ENCODE measurements around the gene AXIN1.
"Not testable (repeated sequence)": the region's sequence is repeated elsewhere in the genome, so short reads cannot be mapped to it uniquely, and the experiment has no call there.

AXIN1 gene

DNA sequence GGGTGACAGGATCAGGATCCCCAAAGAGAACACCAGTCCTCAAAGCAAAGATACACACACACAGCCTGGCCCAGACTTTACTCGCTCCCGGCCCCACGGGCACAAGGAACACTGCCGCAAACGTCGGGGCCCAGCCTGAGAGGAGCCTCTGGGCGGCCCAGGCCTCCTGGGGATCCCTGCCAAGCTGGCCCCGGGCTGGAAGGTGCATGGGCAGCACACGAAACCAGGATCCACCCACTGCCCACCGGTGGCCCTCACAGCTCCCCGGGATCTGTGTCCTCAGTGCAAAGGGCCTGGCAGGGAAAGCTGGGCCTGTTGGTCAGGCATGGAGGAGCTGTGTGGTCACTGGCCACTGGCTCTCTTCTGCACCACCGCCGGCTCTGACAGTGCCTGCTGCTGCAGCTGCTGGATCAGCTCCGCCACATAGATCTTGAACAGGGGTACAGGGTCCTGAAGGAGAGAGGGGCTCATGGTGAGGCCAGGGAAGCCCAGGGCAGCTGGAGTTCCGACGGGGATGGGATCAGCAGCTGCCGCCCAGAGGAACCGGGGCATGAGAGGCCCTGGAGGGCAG is 14.9 kb upstream of the AXIN1 start:
- H3K4me3 ChIP-seq (ENCODE audit: low read depth, low read length): no peak overlapping the region
- TF ChIP-seq, protein P1, sequence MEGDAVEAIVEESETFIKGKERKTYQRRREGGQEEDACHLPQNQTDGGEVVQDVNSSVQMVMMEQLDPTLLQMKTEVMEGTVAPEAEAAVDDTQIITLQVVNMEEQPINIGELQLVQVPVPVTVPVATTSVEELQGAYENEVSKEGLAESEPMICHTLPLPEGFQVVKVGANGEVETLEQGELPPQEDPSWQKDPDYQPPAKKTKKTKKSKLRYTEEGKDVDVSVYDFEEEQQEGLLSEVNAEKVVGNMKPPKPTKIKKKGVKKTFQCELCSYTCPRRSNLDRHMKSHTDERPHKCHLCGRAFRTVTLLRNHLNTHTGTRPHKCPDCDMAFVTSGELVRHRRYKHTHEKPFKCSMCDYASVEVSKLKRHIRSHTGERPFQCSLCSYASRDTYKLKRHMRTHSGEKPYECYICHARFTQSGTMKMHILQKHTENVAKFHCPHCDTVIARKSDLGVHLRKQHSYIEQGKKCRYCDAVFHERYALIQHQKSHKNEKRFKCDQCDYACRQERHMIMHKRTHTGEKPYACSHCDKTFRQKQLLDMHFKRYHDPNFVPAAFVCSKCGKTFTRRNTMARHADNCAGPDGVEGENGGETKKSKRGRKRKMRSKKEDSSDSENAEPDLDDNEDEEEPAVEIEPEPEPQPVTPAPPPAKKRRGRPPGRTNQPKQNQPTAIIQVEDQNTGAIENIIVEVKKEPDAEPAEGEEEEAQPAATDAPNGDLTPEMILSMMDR (IDR thresholded peaks at IDR 0.05; ENCODE audit: low read depth, low read length): no peak

DNA sequence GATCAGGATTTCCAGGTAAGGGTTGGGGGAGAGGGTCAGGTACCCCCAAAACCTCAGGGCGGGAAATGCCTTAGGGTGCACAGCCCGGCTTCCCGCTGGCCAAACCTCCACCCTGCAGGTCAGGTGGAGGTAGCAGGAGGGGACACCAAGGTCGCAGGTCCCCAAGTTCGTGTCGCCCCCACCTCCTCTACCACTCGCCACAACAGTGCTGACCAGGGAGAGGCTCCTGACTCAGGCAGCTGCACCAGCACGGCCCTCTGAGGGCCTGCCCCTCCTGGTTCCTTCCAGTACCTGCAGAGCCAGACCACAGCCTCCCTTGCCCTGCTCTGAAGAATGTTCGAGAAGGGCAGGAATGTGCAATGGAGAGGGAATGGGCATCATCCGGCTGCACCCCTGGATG is 14.0 kb upstream of the AXIN1 start:
- TF ChIP-seq, protein P1 (IDR thresholded peaks at IDR 0.05; ENCODE audit: low read depth, low read length): no peak
- H3K4me3 ChIP-seq (ENCODE audit: low read depth, low read length): no peak overlapping the region

DNA sequence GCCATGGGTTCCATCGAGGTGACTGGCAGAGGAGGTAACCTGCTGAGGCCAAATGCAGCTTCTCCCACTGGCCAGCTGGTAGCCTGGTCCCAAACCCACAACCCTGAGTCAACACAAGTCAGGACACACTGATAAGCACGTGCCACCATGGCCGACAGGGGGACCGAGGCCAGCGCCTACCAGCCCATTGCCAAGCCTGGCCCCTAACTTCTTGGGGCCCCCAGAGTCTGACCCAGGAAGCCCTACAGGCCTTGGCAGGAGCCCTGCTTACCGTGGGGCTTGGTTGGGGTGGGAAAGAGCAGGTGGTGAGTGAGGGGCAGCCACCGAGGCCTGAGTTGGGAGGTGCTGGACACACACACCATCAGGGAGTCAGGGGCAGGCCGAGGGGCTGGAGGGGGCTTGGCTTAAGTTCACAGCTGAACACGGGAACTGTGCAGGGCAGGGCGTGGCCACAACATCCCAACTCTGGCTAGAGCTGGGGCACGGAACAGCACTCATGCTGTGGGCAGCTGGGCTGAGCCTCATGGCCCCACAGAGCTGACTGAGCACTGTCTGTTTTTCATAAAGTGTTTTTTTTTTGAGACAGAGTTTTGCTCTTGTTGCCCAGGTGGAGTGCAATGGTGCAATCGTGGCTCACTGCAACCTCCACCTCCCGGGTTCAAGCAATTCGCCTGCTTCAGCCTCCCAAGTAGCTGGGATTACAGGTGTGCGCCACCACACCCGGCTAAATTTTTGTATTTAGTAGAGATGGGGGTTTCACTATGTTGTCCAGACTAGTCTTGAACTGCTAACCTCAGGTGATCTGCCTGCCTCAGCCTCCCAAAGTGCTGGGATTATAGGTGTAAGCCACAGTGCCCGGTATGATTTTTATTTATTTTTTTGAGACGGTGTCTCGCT is 12.3 kb upstream of the AXIN1 start:
- no peak overlapping the region for H3K4me3 ChIP-seq (ENCODE audit: low read depth, low read length)
- TF ChIP-seq, protein P1 (IDR thresholded peaks at IDR 0.05; ENCODE audit: low read depth, low read length): no peak

DNA sequence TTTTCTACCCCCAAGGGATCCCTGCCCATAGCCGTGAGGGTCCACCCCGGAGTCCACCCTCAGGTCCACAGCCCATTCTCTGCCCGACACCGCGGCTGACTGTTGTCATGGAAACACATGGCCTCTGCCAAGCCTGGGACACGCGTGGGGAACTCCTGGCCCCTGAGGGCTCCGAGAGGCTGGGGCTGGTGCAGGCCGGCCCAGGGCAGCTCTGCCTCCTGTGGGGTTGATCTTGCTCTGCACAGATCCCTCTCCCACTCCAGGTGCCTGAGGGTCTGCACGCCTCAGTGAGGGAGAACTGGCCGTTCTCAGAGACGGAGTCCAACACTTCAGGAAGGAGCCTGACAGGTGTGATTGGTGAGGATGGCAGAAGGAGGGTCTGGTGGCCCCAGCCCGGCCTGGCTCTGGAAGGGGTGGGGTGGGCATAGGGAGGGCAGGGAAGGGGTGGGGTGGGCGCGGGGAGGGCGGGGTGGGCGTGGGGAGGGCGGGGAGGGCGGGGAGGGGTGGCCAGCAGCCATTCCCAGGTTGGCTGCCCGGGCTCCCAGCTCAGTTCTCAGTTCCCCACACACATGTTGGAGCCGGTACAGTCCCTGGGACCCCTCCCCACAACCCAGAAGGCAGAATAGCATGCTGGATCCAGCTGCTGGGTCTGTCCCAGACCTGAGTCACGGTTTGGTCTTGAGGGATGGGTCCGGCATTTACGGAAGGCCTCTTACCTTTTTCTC is 11.4 kb upstream of the AXIN1 start:
- no peak overlapping the region for H3K4me3 ChIP-seq (ENCODE audit: low read depth, low read length)
- TF ChIP-seq, protein P1 (IDR thresholded peaks at IDR 0.05; ENCODE audit: low read depth, low read length): no peak

DNA sequence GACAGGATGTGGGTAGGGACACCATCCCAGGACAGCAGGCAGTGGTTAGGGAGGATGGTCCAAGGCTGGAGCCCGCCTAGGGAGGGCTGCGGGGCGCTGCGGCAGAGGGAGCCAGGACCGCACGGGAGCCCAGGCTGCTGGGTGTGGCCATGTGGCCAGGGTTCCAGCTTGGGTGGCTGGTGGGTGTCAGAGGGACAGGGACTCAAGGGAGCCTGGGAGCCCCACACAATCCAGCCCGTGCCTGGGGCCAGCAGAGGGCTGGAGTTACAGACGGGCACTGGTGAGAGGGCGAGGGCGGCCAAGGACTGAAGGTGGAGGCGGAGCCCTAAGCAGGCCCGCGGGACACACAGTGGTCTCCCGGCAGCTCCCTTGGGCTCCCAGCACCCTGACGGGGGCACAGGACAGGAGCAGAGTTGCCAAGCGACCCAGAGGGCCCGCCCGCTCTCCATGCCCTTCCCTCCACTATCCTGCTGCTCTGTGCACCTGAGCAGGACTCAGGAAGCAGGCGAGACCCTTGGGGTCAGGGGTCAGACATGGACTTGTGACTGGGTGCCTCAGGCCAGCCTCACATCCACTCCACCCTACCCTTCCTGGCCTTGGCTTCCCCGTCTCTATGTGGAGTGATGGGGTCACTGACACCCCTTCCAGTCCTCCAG is 10.7 kb upstream of the AXIN1 start:
- TF ChIP-seq, protein P1 (IDR thresholded peaks at IDR 0.05; ENCODE audit: low read depth, low read length): no peak
- no peak overlapping the region for H3K4me3 ChIP-seq (ENCODE audit: low read depth, low read length)

DNA sequence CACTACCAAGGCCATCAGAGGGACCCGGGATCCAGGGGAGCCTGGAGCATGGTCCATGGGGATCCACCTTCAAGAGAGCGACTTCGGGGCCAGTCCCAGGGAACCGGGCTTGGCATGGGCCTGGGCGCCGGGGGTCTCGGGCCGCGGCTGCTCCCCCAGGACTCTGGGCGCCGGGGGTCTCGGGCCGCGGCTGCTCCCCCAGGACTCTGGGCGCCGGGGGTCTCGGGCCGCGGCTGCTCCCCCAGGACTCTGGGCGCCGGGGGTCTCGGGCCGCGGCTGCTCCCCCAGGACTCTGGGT is 10.1 kb upstream of the AXIN1 start:
- not testable (repeated sequence) for H3K4me3 ChIP-seq (ENCODE audit: low read depth, low read length)

DNA sequence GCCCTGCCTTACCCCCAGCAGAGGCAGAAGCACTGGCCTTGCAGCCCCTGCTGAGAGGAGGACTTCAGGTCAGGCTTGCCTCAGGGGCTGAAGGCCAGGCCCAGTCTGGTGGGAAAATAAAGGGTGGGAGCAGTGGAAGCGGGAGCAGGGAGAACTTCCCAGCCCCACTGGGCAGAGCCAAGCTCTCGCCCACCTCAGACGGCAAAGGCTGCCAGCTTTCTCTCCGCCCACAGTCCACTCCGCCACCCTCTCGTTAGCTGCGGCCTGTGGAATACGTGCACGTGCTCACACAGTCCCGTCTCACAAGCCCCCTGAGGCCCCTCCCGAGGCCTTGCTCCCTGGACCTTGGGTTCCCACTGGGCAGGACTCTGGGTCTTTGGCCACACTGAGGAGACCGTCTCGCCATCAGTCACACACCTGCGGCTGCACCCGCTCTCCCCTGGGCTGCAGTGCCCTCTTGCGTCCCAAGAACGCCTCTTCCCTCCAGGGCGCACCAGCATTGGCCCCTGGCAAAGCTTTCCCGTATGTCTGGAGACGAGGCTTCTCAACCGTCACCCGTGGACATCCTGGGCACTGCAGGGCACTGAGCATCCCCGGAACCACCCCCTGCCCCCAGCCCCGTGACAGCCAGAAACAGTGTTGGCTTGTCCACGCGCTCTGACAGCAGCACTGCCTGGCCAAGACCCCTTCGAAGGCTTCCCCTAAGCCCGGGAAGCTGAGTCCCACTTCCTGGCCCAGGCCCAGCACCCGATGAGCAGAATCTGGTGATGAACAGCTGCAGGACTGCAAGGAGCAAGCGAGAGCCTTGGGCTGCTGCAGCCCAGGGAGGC is 9.6 kb upstream of the AXIN1 start:
- H3K4me3 ChIP-seq (ENCODE audit: low read depth, low read length): no peak overlapping the region
- TF ChIP-seq, protein P1 (IDR thresholded peaks at IDR 0.05; ENCODE audit: low read depth, low read length): peak; percentile 83
